IPS-20b (cell line): ENCODE data around the gene VAT1L.

Experiments
- H3K27ac ChIP-seq: one replicate; pipeline ENCODE4 v1.5.1; 2013; ENCODE audit warnings: low read length
- H3K27me3 ChIP-seq: 2 replicates; pipeline ENCODE4 v1.6.1; 2013; ENCODE audit warnings: mild to moderate bottlenecking, low read length, inconsistent platforms; ENCODE audit not compliant: insufficient read depth
- H3K36me3 ChIP-seq: 2 replicates; pipeline ENCODE4 v1.6.1; 2013; ENCODE audit warnings: low read depth, mild to moderate bottlenecking, inconsistent platforms, low read length, moderate library complexity; ENCODE audit not compliant: insufficient read depth
- H3K4me1 ChIP-seq: 2 replicates; pipeline ENCODE4 v1.6.1; 2013; ENCODE audit warnings: mild to moderate bottlenecking, control low read depth, inconsistent platforms, low read length, moderate library complexity; ENCODE audit not compliant: insufficient read depth
- H3K4me3 ChIP-seq: 2 replicates; pipeline ENCODE4 v1.5.1; 2013; ENCODE audit warnings: mild to moderate bottlenecking, low read length, inconsistent platforms
- H3K9ac ChIP-seq: 2 replicates; pipeline ENCODE4 v1.6.1; 2013; ENCODE audit warnings: low read depth, mild to moderate bottlenecking, inconsistent platforms, low read length, moderate library complexity
- H3K9me3 ChIP-seq: 2 replicates; pipeline ENCODE4 v1.6.1; 2013; ENCODE audit warnings: mild to moderate bottlenecking, low read depth, low read length, inconsistent platforms; ENCODE audit not compliant: insufficient read depth

Gene VAT1L

GRCh38 chr16:77858060-77858459, 69.7 kb downstream of the VAT1L start:
- Histone ChIP-seq H3K4me3 (no peak overlapping the region), H3K9me3 (no peaks in the 10 kb centered on the region; the same call in 1 of the 2 replicates), H3K27ac (no peak overlapping the region), H3K4me1 (peaks cover 14% of the 10 kb centered on the region), H3K9ac (no peak overlapping the region), H3K27me3 (no peaks in the 10 kb centered on the region), H3K36me3 (peaks cover 18% of the 10 kb centered on the region)

GRCh38 chr16:77859493-77860232, 71.3 kb downstream of the VAT1L start:
- Histone ChIP-seq H3K9me3 (no peaks in the 10 kb centered on the region; the same call in 1 of the 2 replicates), H3K27ac (no peak overlapping the region), H3K9ac (no peak overlapping the region)

GRCh38 chr16:77860953-77861352, 72.6 kb downstream of the VAT1L start:
- Histone ChIP-seq H3K27me3 (no peaks in the 10 kb centered on the region), H3K27ac (no peak overlapping the region), H3K9ac (no peak overlapping the region), H3K36me3 (peaks cover 40% of the 10 kb centered on the region), H3K9me3 (no peaks in the 10 kb centered on the region; the same call in 1 of the 2 replicates), H3K4me3 (no peak overlapping the region), H3K4me1 (peaks cover 13% of the 10 kb centered on the region)

More at GRCh38 chr16:77859493-77860232, 71.3 kb downstream of the VAT1L start:
- Histone ChIP-seq H3K36me3 (peaks cover 30% of the 10 kb centered on the region), H3K27me3 (no peaks in the 10 kb centered on the region), H3K4me1 (peaks cover 14% of the 10 kb centered on the region), H3K4me3 (no peak overlapping the region)

- no peaks in the 10 kb centered on the region for H3K27me3 ChIP-seq
Measured at GRCh38 chr16:77863250-77863649, 74.9 kb downstream of the VAT1L start.

GRCh38 chr16:77866752-77867151, 78.4 kb downstream of the VAT1L start:
- H3K9me3 ChIP-seq, result no peaks in the 10 kb centered on the region
- no peak overlapping the region for H3K4me3 ChIP-seq
- H3K36me3 ChIP-seq, result peaks cover 58% of the 10 kb centered on the region
- H3K27me3 ChIP-seq, result no peaks in the 10 kb centered on the region
- no peak overlapping the region for H3K27ac ChIP-seq
- no peak overlapping the region for H3K9ac ChIP-seq
- peaks cover 8% of the 10 kb centered on the region; the same call in 1 of the 2 replicates for H3K4me1 ChIP-seq

More at GRCh38 chr16:77863250-77863649, 74.9 kb downstream of the VAT1L start:
- Histone ChIP-seq H3K9me3 (no peaks in the 10 kb centered on the region; the same call in 1 of the 2 replicates), H3K27ac (no peak overlapping the region), H3K4me1 (0 out of 2 replicates have a peak, but pooled peaks cover 2% of the 10 kb centered on the region), H3K9ac (no peak overlapping the region), H3K4me3 (no peak overlapping the region), H3K36me3 (peaks cover 57% of the 10 kb centered on the region)

- Histone ChIP-seq H3K27me3 (no peaks in the 10 kb centered on the region), H3K4me1 (peaks cover 8% of the 10 kb centered on the region; the same call in 1 of the 2 replicates), H3K27ac (no peak overlapping the region), H3K9ac (no peak overlapping the region), H3K9me3 (no peaks in the 10 kb centered on the region), H3K36me3 (peaks cover 49% of the 10 kb centered on the region), H3K4me3 (no peak overlapping the region)
Measured at GRCh38 chr16:77868052-77868451, 79.7 kb downstream of the VAT1L start.

GRCh38 chr16:77868478-77868877, 80.1 kb downstream of the VAT1L start:
- H3K27ac ChIP-seq, result no peak overlapping the region

GRCh38 chr16:77869997-77870813, 81.8 kb downstream of the VAT1L start:
- peaks cover 8% of the 10 kb centered on the region; the same call in 1 of the 2 replicates for H3K4me1 ChIP-seq
- no peak overlapping the region for H3K27ac ChIP-seq
- H3K27me3 ChIP-seq, result no peaks in the 10 kb centered on the region
- H3K36me3 ChIP-seq, result peaks cover 30% of the 10 kb centered on the region
- H3K9me3 ChIP-seq, result no peaks in the 10 kb centered on the region
- H3K9ac ChIP-seq, result no peak overlapping the region
- H3K4me3 ChIP-seq, result no peak overlapping the region

More at GRCh38 chr16:77868478-77868877, 80.1 kb downstream of the VAT1L start:
- Histone ChIP-seq H3K9ac (no peak overlapping the region), H3K4me3 (no peak overlapping the region), H3K27me3 (no peaks in the 10 kb centered on the region), H3K4me1 (peaks cover 8% of the 10 kb centered on the region; the same call in 1 of the 2 replicates), H3K36me3 (peaks cover 45% of the 10 kb centered on the region), H3K9me3 (no peaks in the 10 kb centered on the region)

- no peaks in the 10 kb centered on the region for H3K27me3 ChIP-seq
- H3K36me3 ChIP-seq, result peaks cover 28% of the 10 kb centered on the region
- H3K27ac ChIP-seq, result no peak overlapping the region
- no peak overlapping the region for H3K9ac ChIP-seq
- no peaks in the 10 kb centered on the region for H3K9me3 ChIP-seq
- H3K4me3 ChIP-seq, result no peak overlapping the region
- H3K4me1 ChIP-seq, result peaks cover 8% of the 10 kb centered on the region; the same call in 1 of the 2 replicates
Measured at GRCh38 chr16:77871932-77872331, 83.6 kb downstream of the VAT1L start.

GRCh38 chr16:77873066-77873465, 84.7 kb downstream of the VAT1L start:
- no peaks in the 10 kb centered on the region for H3K27me3 ChIP-seq
- H3K27ac ChIP-seq, result no peak overlapping the region
- peaks cover 29% of the 10 kb centered on the region for H3K36me3 ChIP-seq
- H3K9me3 ChIP-seq, result no peaks in the 10 kb centered on the region
- H3K4me1 ChIP-seq, result peaks cover 8% of the 10 kb centered on the region; the same call in 1 of the 2 replicates
- H3K9ac ChIP-seq, result no peak overlapping the region
- H3K4me3 ChIP-seq, result no peak overlapping the region

GRCh38 chr16:77874347-77874746, 86.0 kb downstream of the VAT1L start:
- Histone ChIP-seq H3K4me3 (no peak overlapping the region), H3K4me1 (peaks cover 5% of the 10 kb centered on the region; the same call in 1 of the 2 replicates)

More at GRCh38 chr16:77874347-77874746, 86.0 kb downstream of the VAT1L start:
- no peaks in the 10 kb centered on the region for H3K27me3 ChIP-seq
- H3K9me3 ChIP-seq, result no peaks in the 10 kb centered on the region
- H3K36me3 ChIP-seq, result peaks cover 32% of the 10 kb centered on the region
- H3K9ac ChIP-seq, result no peak overlapping the region
- H3K27ac ChIP-seq, result no peak overlapping the region
